DMS114 treated with DMSO at 0.1 percent for 48 hours (cell line): ENCODE data around the gene PVR.
A peak's percentile ranks its signal among the peaks of the same experiment; 100 is the strongest.

Experiments used
- DNase-seq: peaks from one replicate; lab custom pipeline; 2025; ENCODE audit not compliant: unreplicated experiment; lab: John Stamatoyannopoulos, UW

PVR gene, protein sequence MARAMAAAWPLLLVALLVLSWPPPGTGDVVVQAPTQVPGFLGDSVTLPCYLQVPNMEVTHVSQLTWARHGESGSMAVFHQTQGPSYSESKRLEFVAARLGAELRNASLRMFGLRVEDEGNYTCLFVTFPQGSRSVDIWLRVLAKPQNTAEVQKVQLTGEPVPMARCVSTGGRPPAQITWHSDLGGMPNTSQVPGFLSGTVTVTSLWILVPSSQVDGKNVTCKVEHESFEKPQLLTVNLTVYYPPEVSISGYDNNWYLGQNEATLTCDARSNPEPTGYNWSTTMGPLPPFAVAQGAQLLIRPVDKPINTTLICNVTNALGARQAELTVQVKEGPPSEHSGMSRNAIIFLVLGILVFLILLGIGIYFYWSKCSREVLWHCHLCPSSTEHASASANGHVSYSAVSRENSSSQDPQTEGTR

DNA sequence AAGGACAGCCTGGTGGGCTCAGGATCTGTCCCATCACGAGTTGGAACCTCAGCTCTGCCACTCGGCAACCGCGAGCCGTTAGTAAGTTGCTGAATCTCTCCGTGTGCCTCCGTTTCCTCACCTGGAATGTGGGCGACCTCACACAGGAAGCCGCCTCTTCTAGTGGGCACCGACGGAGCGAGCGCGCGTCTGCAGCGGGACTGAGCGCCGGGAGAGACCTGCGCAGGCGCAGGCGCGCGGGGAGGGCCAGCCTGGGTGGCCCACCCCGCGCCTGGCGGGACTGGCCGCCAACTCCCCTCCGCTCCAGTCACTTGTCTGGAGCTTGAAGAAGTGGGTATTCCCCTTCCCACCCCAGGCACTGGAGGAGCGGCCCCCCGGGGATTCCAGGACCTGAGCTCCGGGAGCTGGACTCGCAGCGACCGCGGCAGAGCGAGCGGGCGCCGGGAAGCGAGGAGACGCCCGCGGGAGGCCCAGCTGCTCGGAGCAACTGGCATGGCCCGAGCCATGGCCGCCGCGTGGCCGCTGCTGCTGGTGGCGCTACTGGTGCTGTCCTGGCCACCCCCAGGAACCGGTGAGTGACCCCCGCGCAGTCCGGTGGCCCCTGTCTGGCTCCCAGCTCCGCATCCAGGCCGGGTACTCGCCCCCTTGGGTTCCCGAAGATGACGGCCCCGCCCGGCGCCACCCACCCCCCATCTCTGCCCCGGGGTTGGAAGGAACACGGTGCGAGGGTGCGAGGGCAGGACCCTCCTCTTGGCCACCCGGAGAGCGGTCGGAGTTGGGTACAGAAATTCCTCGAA, at the start of gene PVR:
Gene PVR (plus strand): TSS at position 306 of the 797 bp plus-strand sequence. CDS start 187 bp downstream, at position 493.
- peak; percentile 19 for DNase-seq

DNA sequence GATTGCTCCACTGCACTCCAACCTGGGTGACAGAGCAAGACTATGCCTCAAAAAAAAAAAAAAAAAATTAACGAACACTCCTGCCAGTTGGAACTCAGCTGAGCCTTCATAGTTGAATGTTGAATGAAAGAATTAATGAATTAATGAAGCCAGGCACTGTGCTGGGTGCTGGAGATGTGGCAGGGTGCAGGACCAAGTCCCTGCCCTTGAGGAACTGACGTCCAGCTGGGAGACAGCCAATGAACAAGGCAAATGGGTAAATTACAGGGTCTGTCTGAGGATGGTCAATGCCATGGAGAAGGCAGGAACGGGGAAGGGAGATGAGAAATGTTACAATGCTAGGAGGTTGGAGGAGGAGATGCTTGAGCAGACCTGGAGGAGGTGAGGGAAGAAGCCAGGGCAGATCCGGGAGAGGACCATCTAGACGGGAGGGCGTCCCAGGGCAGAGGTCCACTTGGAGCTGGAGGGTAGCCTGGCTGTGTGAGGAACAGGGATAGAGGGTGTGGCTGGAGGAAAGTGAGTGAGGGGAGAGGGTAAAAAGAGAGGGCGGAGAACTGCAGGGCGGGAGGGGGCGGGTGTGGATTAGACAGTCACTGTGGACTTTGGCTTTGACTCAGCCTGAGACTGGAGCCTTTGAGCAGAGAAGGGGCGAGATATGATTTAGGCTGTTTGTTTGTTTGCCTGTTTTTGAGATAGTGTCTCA, 47.1 kb upstream of the PVR start:
- no peak for DNase-seq

DNA sequence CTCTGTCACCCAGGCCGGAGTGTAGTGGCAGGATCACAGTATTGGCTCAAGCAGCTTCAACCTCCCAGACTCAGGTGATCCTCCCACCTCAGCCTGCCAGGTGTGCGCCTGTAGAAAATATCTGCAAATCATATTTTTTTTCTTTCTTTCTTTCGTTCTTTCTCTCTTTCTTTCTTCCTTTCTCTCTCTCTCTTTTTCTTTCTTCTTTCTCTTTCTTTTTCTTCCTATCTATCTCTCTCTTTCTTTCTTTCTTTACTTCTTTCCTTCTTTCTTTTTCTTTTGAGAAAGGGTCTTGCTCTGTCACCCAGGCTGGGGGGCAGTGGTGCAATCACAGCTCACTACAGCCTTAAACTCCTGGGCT, 46.6 kb upstream of the PVR start:
- DNase-seq = no peak

DNA sequence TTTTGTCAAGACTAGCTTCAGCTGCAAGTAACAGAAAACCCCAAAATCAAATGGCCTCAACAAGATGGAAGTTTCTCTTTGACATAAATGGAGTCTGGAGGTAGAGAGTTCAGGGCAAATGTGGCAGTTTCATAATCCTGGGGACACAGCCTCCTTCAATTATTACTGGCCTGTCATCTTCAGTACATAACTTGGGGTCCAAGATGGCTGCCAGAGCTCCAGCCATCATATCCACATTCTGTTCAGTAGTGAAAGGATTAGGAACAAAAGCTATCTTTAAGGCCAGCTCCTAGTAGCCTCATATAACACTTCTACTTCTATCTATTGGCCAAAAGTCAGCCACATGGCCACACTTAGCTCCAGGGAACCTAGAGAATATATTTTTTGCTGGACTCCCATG, 45.4 kb upstream of the PVR start:
- no peak for DNase-seq

DNA sequence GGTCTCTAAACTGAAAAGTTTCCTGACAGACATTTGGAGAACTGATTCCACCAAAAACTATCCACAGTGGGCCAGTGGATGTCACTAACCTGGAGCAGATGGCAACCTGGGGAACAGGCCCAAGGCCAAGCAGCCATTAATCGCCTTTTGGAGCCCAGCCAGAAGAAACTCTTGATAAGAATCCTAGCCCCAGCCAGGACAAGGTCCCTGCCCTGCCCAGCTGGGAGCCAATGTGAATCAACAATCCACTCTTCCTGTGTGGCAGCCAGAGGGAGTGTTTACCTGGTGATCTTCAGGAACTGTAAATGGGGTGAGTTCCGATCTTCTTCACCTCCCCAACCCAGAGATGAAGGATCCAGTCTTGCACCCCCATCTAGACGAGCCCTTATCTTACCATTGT, 44.8 kb upstream of the PVR start:
- no peak for DNase-seq

DNA sequence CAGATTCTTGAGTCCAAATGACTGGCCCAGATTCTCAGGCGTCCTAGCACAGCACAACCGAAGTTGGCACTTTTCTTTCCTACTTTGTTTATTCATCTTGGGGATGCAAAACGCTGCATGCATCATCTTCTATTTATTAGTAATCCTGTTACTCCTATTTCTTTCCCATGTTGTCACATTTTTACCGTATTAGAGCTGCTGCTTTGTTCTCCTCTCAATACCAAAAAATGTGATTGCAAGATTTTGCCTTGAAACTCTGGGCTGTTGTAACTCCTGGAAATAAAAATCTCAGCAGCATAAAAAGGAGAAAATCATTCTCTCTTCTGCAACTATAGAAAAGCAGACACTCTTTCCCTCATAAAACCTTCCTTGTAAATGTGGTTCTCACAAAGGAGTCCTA, 43.2 kb upstream of the PVR start:
- DNase-seq = no peak

DNA sequence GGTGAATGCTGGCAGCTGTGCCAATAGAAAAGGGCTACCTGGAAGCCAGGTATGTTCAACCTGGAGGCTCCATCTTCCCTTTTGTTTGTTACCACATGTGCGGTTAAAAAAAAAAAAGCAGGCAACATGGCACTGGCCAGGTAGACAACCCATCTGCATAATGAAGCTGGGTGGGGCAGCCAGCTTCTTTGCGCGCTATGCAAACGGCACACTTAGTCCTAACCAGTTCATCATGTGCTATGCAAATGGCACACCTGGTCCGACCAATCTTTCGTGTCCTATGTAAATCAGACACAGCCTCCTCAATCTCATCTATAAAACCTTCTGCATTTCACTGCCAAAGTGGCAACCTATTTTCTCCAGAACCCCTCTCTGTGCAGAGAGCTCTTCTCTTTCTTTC, 41.6 kb upstream of the PVR start:
- DNase-seq = no peak

DNA sequence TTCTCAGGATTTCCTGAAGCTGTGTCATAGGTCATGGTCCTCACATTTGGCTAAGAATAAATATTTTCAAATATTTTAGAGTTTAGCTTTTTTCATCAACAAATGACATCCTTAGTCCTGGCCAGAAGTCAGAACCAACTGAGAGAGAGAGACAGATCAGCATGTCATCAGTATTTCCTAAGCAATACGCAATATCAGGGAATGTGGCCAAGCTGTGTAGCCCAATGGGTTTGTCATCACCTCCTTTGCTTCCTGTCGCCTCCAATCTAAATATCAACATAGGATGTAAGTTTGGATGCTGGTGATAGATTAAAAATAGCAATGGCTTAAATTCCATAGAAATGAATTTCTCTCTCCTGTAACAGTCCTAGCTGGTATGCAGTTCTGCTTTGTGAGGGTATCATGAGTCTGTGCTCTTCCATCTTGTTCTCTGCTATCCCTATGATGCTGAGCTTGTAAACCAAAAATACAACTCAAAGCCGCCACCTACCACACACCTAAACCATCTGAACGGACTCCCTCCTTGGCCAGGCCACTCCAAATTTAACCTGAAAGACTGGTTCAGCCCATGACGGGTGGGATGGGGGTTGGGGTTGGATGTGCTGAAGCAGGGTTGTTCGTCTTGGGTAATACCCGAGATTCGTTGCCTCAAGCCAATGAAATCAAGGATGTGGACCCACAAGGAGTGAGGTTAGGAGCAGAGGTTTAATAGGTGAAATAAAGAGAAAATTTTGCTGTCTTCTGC, 40.3 kb upstream of the PVR start:
- DNase-seq = no peak

DNA sequence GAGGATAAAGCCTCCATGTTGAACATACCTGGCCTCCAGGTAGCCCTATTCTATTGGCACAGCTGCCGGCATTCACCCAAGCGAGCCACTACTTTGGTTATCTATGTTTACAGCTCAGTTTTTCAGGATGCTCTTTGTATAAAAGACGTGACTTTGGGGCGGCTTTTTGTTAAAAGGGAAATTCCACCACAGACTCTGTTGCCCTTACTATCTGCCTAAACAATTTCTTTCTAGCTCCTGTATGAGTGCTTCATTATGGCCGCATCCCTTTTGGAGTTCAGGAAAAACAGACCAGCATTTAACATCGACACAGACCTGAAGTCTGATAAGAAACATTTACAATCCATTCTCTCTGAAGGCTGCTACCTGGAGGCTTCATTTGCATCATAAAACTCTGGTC, 39.5 kb upstream of the PVR start:
- no peak for DNase-seq

DNA sequence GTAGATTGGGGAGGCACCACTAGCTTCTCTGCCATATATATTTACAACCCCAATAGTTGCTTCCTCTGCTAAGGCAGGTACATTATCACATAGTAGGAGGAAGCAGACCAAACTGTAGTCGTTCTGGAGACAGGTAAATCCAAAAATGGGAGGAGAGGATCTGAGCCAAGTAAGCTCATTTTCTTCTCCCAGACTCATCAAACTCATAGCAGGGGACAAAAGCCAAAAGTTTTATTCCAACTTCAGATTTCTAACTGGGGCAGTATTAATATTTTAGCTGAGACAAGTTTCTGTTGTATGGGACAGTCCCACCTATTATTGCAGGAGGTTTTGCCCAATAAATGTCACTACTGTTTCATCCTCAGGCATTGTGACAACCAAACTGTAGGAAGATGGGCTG, 38.2 kb upstream of the PVR start:
- DNase-seq = no peak

DNA sequence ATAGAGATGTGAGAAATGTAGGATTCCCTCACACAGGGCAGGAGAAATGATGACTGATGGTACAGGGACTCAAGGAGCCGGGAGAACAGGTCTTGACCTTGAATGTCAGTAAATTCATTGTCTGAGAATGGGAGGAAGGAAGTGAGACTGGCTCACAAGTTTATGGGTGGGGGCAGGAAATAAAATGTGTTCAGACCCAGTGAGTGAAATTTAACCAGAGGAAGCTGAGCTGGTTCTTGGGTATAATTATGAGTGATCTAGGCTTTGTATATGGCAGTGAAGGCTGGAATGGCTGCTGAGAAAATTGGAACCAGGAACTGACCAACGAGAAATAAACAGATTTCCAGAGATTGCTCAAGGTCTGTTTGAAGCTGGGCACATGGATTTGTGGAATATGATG, 36.7 kb upstream of the PVR start:
- DNase-seq = no peak

DNA sequence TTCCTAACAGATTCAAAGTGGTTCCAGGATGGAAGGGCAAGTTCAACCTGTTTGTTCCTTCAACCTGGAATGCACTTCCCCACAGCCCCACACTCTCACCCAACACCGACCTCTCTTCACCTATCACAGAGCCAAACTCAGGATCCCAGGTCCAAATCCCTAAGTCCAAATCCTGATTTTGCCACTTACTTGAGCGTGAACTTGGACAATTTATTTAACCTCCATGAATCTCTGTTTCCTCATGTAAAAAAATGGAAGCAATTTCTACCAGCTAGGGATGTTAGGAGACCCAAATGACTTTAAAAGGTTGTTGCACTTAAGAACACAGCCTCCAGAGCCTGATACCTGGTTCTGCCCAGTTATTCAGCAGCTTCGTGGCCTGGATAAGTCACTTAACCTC, 35.8 kb upstream of the PVR start:
- DNase-seq = no peak

DNA sequence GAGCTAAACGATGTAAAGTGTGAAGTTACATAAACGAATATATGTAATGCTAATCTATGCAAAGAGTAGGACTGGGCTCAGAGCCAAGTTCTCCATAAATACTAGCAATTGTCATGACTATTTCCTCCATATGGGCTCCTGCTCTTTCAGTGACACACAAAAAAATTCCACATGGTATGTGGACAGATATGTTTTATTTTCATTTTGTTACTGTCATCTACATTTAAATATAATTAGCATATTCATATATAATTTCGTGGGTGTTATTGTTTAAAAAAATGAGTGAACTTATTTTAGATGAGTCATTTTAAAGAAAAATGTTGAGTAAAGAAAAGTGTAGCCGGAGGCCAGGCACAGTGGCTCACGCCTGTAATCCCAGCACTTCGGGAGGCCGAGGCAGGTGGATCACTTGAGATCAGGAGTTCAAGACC, 35.3 kb upstream of the PVR start:
- no peak for DNase-seq

DNA sequence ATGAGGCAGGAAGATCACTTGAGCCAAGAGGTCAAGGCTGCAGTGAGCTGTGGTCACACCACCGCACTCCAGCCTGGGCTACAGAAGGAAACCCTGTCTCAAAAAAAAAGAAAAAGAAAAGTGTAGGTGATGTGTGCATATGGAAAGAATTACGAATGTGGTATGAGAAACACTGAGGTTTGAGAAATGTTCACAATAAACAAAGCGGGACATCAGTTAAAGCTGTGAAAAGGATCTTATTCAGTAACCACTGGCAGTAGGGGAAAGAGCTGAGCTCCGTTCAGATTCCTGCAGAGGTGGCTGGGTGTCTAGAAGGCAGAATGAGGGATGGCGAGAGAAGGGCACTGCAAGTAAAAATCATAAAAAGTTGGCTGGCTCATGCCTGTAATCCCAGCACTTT, 34.5 kb upstream of the PVR start:
- no peak for DNase-seq

DNA sequence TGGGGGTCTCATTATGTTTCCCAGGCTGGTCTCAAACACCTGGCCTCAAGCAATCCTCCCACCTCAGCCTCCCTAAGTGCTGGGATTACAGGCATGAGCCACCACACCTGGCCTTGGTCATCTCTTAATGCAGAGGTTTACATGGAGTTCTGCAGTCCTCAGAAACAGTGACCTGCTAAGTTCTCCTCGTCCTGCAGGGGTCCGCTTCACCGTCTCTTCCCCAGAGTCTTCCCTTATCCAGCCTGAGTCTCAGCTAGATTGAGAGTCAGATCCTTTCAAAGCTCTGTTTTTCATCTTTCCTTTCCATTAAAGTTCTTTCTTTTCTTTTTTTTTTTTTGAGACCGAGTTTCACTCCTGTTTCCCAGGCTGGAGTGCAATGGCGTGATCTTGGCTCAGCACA, 33.2 kb upstream of the PVR start:
- peak; percentile 3 for DNase-seq

DNA sequence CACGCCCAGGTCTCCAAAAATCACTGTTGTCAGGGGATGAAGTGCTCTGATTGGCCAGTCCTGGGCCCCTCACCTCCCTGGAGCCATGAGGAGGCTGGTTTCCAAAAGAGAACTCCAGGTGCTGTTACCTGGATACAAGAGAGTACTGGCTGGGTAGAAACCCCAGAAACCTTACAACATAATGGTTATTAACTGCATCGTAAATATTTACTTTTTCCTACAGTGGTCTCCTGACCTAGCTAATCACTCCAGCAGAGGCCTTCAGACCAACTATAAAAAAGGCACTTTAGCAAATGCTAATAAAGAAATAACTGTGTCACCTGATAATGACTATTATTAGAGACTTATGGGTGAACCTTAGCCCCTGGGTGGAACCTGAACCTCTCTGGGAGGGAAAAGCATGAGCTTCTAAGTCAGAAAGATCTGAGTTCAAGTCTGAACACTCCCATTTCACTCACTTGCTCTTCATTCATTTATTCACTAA, 31.9 kb upstream of the PVR start:
- DNase-seq = no peak

DNA sequence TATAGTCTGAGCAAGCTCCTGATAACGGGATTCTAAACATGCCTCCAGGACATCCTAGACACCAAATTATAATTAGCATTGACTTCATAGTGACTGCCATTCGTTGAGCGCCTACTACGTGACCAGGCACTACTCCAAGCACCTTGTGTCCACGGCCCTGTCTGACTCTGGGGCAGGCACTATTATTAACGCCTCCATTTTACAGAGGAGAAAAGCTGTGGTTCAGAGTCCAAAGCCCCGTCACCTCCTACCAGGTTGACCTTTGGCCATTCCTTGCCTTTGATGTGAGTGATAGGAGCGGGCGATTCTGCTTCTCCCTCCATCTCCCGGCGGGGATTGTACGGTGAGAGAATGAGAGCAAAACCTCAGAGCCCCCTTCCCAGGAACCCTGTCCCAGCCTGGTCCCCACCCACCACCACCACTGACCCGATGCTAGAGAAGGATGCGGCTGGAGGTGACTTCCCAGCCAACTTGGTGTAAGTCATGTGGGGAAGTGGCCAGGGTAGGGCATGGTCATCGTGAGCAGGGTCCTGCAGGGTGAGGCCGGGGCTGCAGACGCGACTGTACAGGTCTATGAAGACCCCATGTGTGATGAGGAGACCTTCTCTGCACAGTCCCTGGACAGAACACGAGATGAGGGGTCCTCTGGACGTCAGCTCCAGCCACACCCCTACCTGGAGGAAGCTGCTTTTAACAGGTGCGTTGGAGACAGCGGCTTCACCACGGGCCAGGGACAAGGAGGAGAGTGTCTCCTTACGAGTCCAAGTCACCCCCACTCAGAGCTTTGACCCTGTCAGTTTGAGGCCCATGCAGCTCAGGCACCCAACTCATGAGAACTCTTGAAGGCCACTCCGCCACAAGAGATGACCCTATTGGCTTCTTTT, 30.2 kb upstream of the PVR start, which contains the start of gene IGSF23:
Gene IGSF23 (plus strand): TSS at position 269 of the 884 bp plus-strand sequence. CDS start 83 bp downstream, at position 352.
- DNase-seq = no peak

DNA sequence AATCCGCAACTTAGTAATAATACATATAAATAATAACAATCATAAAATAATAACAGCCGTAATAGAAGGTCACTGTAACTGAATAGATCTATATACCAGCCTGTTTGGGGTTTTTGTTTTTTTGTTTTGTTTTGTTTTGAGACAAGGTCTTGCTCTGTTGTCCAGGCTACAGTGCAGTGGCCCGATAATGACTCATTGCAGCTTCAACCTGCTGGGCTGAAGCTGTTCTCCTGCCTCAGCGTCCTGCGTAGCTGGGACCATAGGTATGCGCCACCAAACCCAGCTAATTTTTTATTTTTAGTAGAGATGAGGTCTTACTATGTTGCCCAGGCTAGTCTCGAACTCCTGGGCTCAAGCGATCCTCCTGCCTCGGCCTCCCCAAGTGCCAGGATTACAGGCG, 29.4 kb upstream of the PVR start:
- no peak for DNase-seq

DNA sequence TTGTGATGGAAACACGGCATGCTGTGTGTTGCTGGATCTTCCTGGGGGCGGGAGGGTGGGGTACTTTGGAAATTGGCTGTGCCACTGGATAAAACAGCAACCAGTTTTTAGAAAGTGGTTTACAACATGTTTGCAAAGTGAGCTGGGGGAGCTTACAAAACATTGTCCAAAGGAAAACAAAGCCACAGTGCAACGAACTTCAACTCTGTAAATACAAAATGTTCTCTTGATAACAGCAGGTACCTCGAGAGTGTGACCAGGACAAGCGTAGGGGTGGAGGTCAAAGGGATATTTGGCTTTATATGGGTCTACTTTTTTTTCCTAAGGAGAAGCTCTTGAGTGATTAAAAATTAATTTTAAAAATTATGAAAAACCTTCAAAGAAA, 27.9 kb upstream of the PVR start:
- DNase-seq = no peak
